Astrocyte (in vitro differentiated cells and primary cell): Measurements from ENCODE around the gene MAGI1. TPM values are rescaled to one million over a fixed set of nuclear protein-coding genes. Genes with fewer than 3 reads are reported as not detected.
"Not testable (repeated sequence)": the region's sequence is repeated elsewhere in the genome, so short reads cannot be mapped to it uniquely, and the experiment has no call there.

Experiments
- DNase-seq: peaks from one replicate; pipeline ENCODE4 v3.0.0-alpha.2; 2010; ENCODE audit warnings: low read depth
- FAIRE-seq: peaks from 2 replicates; lab custom pipeline; 2011; peaks lifted over from hg19 to GRCh38; lab: Jason Lieb, UNC
- H2AFZ ChIP-seq: 2 replicates; pipeline ENCODE4 v1.6.0; 2012; ENCODE audit warnings: low read depth, low read length, inconsistent platforms
- H3K27ac ChIP-seq: 2 replicates; pipeline ENCODE4 v1.5.1; 2011; ENCODE audit warnings: low read depth, low read length, inconsistent platforms
- H3K27me3 ChIP-seq: 2 replicates; pipeline ENCODE4 v1.6.0; 2011; ENCODE audit warnings: low read length, inconsistent platforms; ENCODE audit not compliant: insufficient read depth
- H3K36me3 ChIP-seq: 2 replicates; pipeline ENCODE4 v1.5.1; 2011; ENCODE audit warnings: low read length, inconsistent platforms; ENCODE audit not compliant: insufficient read depth
- H3K4me1 ChIP-seq: 2 replicates; pipeline ENCODE4 v1.5.1; 2011; ENCODE audit warnings: low read length, inconsistent platforms; ENCODE audit not compliant: insufficient read depth
- H3K4me2 ChIP-seq: 2 replicates; pipeline ENCODE4 v1.6.0; 2012; ENCODE audit warnings: low read length, inconsistent platforms
- H3K4me3 ChIP-seq: 2 replicates; pipeline ENCODE4 v1.5.1; 2011; ENCODE audit warnings: low read depth, mild to moderate bottlenecking, low read length, inconsistent platforms; ENCODE audit not compliant: insufficient read depth
- H3K79me2 ChIP-seq: 2 replicates; pipeline ENCODE4 v1.6.0; 2012; ENCODE audit warnings: mild to moderate bottlenecking, low read length, inconsistent platforms; ENCODE audit not compliant: insufficient read depth
- H3K9ac ChIP-seq: 2 replicates; pipeline ENCODE4 v1.6.0; 2012; ENCODE audit warnings: mild to moderate bottlenecking, low read length, inconsistent platforms
- H3K9me3 ChIP-seq: 2 replicates; pipeline ENCODE4 v1.5.1; 2012; ENCODE audit warnings: low read depth, mild to moderate bottlenecking, low read length, inconsistent platforms; ENCODE audit not compliant: insufficient read depth
- H4K20me1 ChIP-seq: 2 replicates; pipeline ENCODE4 v1.6.0; 2012; ENCODE audit warnings: low read length, inconsistent platforms; ENCODE audit not compliant: insufficient read depth
- H3K27ac Mint-ChIP-seq: one replicate; pipeline ENCODE4 v1.8.0; 2021; ENCODE audit warnings: mild to moderate bottlenecking, mixed read lengths; ENCODE audit not compliant: unreplicated experiment
- H3K27me3 Mint-ChIP-seq: one replicate; pipeline ENCODE4 v1.8.0; 2021; ENCODE audit warnings: low read depth, mixed read lengths; ENCODE audit not compliant: unreplicated experiment
- H3K36me3 Mint-ChIP-seq: one replicate; pipeline ENCODE4 v1.8.0; 2021; ENCODE audit warnings: low read depth, mixed read lengths; ENCODE audit not compliant: unreplicated experiment
- H3K4me1 Mint-ChIP-seq: one replicate; pipeline ENCODE4 v1.8.0; 2021; ENCODE audit warnings: low read depth, mixed read lengths; ENCODE audit not compliant: unreplicated experiment
- H3K4me3 Mint-ChIP-seq: one replicate; pipeline ENCODE4 v1.8.0; 2021; ENCODE audit warnings: mild to moderate bottlenecking, moderate library complexity, mixed read lengths; ENCODE audit not compliant: unreplicated experiment
- H3K9me3 Mint-ChIP-seq: one replicate; pipeline ENCODE4 v1.8.0; 2021; ENCODE audit warnings: mild to moderate bottlenecking, mixed read lengths; ENCODE audit not compliant: unreplicated experiment
- CTCF ChIP-seq: IDR thresholded peaks from 2 replicates; pipeline ENCODE4 v1.5.1; 2011; ENCODE audit warnings: low read depth, mild to moderate bottlenecking, inconsistent platforms, low read length, moderate library complexity; ENCODE audit not compliant: insufficient read depth
- EZH2 ChIP-seq: IDR thresholded peaks from 2 replicates; pipeline ENCODE4 v1.6.1; 2012; ENCODE audit warnings: mild to moderate bottlenecking, low read length, inconsistent platforms; ENCODE audit not compliant: insufficient read depth
- total RNA-seq: library from RNA; stranded (reverse); gene quantifications from 2 replicates; pipeline ENCODE4 v1.2.1, GENCODE V29; 2021

The MAGI1 gene
- total RNA-seq, 1 donor from 2014 or later = 31.8 TPM

GRCh38 chr3:65543391-65543790 is 495.3 kb downstream of the MAGI1 start:
- peaks cover 53% of the 10 kb centered on the region for H4K20me1 ChIP-seq
- H3K4me1 ChIP-seq, H3K36me3 ChIP-seq, H3K9me3 ChIP-seq, H3K27me3 ChIP-seq, H3K36me3 Mint-ChIP-seq, DNase-seq, H2AFZ ChIP-seq, H3K4me3 Mint-ChIP-seq, H3K4me3 ChIP-seq, H3K27ac ChIP-seq, H3K4me2 ChIP-seq, FAIRE-seq, H3K27me3 Mint-ChIP-seq, H3K27ac Mint-ChIP-seq, H3K9ac ChIP-seq, H3K9me3 Mint-ChIP-seq: not testable (repeated sequence)
- peaks cover 12% of the 10 kb centered on the region for H3K4me1 Mint-ChIP-seq
- H3K79me2 ChIP-seq = peaks cover 16% of the 10 kb centered on the region

- Histone ChIP-seq H3K4me1 (peaks cover 4% of the 10 kb centered on the region), H3K27me3 (no peaks in the 10 kb centered on the region), H3K4me2 (no peak overlapping the region), H3K79me2 (peaks cover 19% of the 10 kb centered on the region), H3K4me3 (no peak overlapping the region), H3K9me3 (no peaks in the 10 kb centered on the region), H4K20me1 (peaks cover 44% of the 10 kb centered on the region), H3K27ac (no peak overlapping the region), H2AFZ (no peak overlapping the region), H3K9ac (no peak overlapping the region), H3K36me3 (no peaks in the 10 kb centered on the region)
- no peaks in the 10 kb centered on the region for H3K9me3 Mint-ChIP-seq
- no peak overlapping the region for H3K4me3 Mint-ChIP-seq
- no peak overlapping the region for H3K27ac Mint-ChIP-seq
- TF ChIP-seq CTCF = no peak
- TF ChIP-seq EZH2 = no peak
- DNase-seq (no peak), FAIRE-seq (no peak)
- peaks cover 12% of the 10 kb centered on the region for H3K4me1 Mint-ChIP-seq
- no peaks in the 10 kb centered on the region for H3K27me3 Mint-ChIP-seq
- H3K36me3 Mint-ChIP-seq = peaks cover 1% of the 10 kb centered on the region
These were observed 498.1 kb downstream of the MAGI1 start for GRCh38 chr3:65540666-65541065.

GRCh38 chr3:65539616-65540015 is 499.1 kb downstream of the MAGI1 start:
- H3K27ac ChIP-seq = no peak overlapping the region
- H3K79me2 ChIP-seq = peaks cover 19% of the 10 kb centered on the region
- H3K4me1 Mint-ChIP-seq = peaks cover 6% of the 10 kb centered on the region
- no peak for DNase-seq
- no peak overlapping the region for H3K4me3 ChIP-seq
- peaks cover 48% of the 10 kb centered on the region for H4K20me1 ChIP-seq
- H3K27ac Mint-ChIP-seq = no peak overlapping the region
- no peaks in the 10 kb centered on the region for H3K4me1 ChIP-seq
- H3K4me3 Mint-ChIP-seq = no peak overlapping the region
- H3K9me3 ChIP-seq = no peaks in the 10 kb centered on the region
- no peak for FAIRE-seq
- H3K27me3 Mint-ChIP-seq = no peaks in the 10 kb centered on the region
- H3K9me3 Mint-ChIP-seq = no peaks in the 10 kb centered on the region
- no peaks in the 10 kb centered on the region for H3K27me3 ChIP-seq
- H3K36me3 ChIP-seq = no peaks in the 10 kb centered on the region
- H3K36me3 Mint-ChIP-seq = peaks cover 1% of the 10 kb centered on the region
- TF ChIP-seq EZH2 (no peak), CTCF (no peak)
- no peak overlapping the region for H2AFZ ChIP-seq
- H3K9ac ChIP-seq = no peak overlapping the region
- H3K4me2 ChIP-seq = no peak overlapping the region
